HG02973 (cell line): Measurements from ENCODE around the gene FCN1.
"Not testable (repeated sequence)": the region's sequence is repeated elsewhere in the genome, so short reads cannot be mapped to it uniquely, and the experiment has no call there.

ENCODE experiments used
- ATAC-seq: cut with Tn5 transposase; IDR thresholded peaks from one replicate; pipeline ENCODE4 v1.9.1; 2021; ENCODE audit warnings: moderate library complexity; ENCODE audit not compliant: unreplicated experiment

The FCN1 gene

DNA sequence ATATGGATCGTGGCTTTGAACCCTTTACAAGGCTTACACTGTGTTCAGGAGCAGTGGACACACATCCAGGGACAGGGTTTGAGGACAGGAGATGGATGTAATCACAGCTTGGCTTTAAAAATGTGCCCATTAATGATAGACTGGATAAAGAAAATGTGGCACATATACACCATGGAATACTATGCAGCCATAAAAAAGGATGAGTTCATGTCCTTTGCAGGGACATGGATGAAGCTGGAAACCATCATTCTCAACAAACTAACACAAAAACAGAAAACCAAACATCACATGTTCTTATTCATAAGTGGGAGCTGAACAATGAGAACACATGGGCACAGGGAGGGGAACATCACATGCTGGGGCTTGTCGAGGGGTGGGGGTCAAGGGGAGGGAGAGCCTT lies 60.3 kb downstream of the FCN1 start:
- ATAC-seq = not testable (repeated sequence)

DNA sequence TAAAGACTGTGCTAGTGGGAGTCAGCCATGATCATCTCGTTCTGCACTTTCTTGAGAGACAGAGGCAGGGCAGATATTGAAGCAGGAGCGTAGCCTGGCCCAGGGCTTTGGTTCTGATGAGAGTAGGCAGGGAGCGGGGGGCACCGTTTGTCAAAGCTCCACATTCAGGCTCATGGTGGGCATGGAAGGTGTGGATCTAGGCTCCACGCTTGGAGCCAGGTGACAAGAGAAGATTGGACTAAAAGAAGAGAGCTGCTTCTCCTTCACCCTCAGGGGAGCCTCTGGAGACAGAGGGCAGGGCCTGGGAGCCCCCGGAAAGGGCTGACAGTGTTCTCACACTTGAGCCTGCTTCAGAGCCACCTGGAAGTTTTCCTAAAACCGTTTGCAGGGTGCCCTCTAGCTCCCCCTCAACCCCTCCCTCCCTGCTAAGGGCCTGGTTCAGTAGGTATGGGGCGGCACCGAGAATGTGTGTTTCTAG lies 61.8 kb downstream of the FCN1 start:
- no peak for ATAC-seq
